A204.1 (cell line): ENCODE data around the gene MMADHC.

ENCODE experiments used
- FAIRE-seq: peaks from 2 replicates; lab custom pipeline; 2012; peaks lifted over from hg19 to GRCh38; lab: Jason Lieb, UNC

MMADHC gene

DNA sequence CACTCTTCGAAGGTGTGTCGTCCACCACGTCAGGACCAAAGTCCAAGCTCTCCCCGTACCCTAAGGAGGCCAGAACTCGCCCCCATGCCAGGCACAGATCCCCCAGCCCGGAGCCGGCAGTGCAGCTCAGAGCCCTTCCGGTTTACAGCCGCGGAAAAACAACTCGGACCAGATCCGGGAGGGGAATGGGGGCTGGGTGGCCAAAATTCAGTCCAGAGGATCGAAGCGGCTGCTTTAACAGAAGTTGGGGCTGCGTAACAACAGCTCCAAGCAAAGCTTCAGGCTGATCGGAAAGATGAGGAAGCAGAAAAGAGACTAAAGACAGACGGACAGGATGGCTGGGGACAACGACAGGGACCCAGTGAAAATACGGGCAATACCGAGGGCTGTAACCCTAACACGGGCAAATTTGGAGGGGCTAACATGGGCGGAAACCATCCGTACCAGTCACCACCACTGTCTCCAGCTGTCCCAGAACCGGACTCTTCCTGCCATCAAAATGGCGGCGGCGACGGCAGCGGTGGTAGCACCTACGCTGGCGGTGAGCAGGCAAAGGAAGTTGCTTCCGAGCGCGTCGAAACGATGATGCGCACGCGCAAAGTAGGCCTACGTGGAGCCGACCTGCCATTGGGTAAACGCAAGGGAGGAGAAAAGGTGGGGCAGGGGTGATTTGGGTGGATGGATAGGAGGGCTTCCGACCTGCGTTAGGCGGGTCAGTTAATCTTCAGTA is at the start of gene MMADHC:
MMADHC (minus strand) TSS at position 556 of the 730 bp plus-strand sequence. CDS start 678 bp downstream, outside the sequence.
- peak; percentile 93 for FAIRE-seq

DNA sequence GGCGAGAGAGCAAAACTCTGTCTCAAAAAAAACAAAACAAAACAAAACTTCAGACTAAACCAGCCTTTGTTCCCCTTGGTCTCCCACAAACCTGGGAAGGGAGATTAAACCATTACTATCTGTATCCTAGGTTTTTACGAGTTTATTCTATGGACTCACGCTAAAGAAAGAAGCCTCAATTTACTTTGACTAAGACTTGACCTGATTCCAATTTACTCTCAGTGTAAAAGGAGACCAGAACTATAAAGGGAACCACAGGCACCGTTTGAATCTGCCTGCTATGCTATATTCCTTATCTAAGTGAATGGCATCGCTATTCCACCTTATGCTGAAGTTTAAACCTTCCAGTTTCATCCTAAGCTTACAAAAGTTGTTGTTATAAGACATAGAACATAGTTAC is 46.5 kb upstream of the MMADHC start:
- no peak for FAIRE-seq

DNA sequence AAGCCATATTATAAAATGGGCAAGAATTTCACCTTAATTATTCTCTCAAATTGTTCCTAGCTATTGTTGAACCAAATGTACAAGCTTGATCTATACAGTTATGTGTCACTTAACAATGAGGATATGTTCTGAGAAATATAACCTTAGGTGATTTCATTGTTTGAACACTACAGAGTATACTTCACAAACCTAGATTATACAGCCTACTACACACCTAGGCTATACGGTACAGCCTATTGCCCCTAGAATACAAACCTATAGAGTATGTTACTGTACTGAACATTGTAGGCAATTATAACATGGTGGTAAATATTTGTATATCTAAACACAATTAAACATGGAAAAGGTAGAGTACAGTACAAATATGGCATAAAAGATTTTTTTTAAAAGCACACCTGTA is 42.9 kb upstream of the MMADHC start:
- FAIRE-seq = no peak

DNA sequence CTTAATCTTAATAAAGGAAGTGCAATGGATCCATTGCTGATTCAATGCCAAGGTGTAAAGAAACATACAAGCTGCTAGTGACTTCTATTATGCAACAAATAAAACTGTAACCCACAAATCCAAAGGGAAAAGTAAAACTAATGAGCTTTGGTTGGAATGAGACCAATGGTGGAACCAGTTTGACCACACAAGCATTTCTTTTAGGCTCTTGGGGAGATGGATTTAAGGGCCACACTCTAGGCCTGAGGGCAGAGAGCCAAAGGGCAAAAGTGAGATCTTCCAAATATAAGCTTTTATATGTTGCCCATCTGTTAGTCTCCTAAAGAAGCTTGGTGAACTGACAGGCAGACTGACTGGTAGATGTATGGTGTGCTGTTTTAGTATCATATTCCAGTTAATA is 41.5 kb upstream of the MMADHC start:
- no peak for FAIRE-seq

DNA sequence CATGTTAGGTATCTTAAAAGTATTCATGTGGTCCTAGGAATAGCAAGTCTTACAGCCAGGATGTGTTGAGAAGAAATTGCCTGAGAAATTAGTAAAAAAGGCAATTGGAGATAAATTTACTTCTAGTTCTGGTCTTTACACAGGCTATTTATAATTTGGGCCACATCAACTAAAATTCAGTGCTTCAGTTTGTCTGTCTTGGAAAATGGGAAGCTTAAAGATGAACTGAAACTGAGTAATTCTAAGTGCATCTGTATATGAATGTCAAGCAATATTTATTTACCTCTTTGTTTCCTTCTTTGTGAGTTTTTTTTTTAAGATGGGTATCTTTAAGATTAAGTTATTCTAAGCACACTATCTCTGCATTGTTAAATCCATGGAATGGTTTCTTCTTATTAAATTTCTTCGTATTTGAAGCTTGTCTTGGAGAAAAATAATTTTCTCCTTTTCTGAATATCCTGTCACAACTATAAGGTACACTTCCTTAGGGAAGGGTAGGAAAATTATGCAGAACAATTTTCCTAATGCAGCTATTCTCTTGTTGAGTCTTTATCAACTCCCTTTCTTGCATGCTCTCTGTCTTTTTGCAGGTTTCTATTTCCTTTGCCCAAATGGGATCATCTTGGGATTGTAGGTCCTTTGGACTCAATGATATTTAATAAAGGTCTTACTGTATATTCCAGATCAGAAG is 39.7 kb upstream of the MMADHC start:
- FAIRE-seq = no peak

DNA sequence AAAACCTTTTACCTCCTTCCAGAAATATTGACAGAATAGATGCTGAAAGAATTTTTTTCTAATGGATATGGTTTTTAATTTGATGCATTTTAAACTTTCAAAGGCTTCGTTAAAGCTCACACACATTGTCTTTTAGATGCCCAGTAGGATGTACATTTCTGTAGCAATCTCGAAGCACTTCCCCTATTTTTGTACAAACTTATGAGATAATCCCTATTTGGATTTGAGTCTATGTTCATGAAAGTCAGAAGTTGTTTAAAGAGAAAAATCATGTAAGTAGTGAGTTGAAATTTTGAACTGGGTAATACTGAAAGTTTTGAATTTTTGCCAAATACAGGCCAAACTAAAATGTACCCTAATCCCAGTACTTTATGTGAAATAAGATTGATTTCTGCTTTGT is 38.1 kb upstream of the MMADHC start:
- no peak for FAIRE-seq

DNA sequence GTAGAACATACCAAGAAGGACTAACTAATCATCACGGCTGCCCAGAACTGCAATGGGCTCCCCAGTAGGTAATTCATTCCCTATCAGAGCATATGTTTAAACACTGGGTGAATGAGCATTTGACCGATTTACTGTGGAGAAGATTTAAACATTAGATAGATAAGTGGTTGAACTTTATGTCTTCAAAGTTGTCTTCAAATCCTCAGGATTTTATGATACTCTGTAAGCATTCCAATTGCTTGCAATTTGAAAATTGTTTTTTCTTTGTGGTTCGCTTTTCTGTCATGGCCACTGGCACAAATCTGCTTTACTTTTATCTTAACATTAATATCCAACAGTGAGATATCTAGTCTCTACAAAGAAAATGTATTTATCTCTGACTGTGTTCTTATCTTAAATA is 37.7 kb upstream of the MMADHC start:
- no peak for FAIRE-seq

DNA sequence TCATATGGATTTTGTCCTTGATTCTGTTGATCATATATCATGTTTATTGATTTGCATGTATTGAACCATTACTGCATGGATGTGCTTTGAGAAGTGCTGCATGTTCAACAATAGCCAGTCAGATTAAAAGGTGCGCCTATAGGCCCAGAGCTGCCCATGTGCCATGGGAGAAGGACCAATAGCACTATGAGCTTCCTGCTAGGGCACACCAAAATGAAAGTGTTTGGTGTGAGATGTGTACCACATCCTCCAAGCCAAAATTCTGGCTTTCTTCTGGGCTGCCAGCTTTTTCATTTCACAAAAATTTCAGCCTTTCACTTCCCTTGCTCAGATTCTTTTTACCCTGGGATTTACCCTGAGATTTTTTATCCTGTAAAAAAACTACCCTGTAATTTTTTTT is 34.8 kb upstream of the MMADHC start:
- no peak for FAIRE-seq

DNA sequence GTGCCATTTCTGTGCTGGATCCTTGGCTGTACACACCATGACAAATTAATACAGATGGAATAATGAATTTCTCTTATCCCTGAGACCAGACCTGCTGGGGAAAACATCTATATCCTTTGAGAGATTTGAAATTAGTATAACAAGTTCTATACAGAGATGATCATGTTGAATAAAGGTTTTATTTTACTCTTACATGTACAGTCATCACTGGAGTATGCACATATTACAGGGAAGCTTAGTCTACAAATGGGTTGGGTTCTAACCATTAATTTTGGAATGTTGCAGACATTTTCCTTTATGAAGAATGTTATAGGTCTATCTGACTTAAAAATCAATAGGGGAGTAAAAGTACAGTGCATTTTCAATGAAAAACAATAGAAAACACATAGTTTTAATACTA is 29.9 kb upstream of the MMADHC start:
- no peak for FAIRE-seq

DNA sequence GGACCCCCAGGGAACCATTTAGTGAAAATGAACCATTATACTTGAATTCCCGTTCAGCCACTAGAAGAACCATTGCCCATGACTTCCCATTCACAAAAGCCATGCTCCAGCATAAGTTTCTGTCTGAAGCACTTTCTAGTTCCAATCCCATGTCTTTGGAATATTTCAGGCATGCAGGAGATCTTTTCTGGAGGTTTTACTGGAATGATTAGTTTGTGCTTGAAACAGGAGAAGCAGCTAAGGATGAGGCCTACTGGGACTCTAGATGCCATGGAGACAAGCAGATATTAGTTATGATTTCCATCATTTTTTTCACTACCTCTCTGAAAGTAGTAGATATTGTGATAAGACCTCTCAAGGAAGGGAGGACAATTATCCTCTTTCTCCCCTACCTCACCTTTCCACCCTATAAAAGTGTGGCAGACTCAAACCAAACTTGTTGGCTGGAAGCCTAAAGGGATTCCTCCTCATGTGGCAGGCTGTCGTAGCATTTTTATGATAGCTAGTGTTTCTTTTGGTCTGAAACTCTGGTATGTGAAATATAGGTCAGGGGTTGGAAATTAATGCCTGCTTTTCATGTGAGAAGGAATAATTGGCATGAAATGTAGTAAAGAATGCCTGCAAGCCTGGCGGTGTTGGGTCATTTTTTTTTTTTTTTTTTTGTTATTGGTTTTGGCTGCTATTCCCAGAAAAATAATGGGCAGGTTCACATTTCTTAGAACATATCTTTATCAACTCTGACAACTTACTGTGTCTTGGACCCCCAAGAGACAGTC is 29.3 kb upstream of the MMADHC start:
- no peak for FAIRE-seq

DNA sequence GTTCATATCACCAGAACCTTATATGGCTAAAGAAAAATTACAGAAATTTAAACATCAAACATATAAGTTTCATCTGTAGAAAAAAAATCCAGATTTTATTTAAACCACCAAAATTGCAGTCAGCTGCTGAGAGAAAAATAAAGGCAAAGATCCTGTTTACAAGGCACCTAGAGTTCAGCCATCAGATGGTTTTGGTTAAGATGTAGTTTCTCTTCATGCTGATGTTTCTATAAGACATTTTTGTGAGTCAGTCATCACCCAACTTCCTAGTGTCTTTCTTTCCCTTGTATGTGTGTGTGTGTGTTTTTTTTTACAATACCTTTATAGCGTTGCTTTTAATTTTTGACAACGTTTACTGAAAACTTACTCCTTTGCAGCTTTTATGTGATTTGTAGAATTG is 26.1 kb upstream of the MMADHC start:
- FAIRE-seq = no peak

DNA sequence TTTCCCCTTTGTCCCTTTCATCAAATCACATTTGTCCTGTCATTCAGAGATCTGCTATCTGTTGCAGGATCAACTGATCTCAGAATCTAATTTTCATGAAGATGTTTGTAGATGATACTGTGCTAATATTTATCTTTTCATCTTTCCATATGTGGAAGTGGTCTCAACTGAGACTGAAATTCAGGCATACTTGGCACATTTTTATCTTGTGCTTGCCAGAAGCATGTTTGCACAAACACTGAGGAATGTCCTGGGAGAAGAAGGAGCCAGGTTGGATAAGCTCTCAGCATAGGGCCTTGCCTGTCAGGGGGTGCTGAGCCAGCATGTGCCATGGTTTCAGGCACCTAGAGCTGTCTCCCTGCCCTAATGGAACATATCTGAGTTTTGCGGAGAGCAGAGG is 24.5 kb upstream of the MMADHC start:
- FAIRE-seq = no peak

DNA sequence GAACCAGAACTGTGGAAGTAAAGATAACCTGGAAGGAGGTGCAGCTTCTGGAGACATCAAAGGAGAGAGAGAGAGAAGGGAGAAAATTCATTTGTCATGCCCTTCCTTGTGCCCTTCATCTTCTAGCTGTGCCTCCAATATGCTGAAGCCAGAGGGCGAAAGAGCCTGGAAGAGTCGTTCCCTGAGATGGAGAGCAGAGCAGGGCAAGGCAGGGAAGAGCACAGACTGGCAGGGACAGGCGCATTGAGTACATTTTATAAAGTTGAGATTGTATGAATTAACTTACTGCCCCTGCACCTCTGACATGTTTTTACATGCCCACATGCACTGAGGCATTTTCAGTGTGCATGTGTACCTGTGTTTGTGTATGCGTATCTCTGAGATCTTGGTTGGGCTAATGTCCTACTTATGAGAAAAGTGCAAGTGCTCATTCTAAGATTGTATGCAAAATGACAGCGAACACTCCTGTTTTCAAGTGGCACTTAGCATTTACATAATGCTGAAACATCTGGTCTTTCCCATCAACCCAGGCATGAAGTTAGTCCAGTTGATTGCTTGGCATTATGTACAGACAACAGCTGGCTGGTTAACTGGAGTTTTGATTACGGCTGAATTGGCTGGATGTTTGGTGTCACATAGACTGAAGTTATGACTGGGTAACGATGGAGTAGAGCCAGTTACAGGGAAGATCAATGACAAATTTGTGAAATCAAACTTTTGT is 23.7 kb upstream of the MMADHC start:
- FAIRE-seq = no peak

DNA sequence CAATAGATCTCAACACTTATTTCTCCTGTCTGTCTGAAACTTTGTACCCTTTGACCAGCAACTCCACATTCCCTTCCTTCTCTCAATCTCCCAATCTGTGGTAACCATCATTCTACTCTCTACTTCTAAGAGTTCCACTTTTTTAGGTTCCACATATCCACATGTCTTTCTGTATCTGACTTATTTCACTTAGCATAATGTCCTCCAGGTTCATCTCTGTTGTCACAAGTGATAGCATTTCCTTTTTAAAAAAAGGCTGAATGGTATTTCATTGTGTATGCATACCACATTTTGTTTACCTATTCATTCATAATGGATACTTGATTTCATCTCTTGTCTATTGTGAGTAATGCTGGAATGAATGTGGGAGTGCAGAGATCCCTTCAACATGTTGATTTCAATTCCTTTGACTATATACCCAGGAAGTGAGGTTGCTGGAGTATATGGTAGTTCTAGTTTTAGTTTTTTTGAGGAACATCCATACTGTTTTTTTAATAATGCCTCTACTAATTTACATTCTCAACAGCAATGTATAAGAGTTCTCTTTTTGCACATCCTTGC is 18.8 kb upstream of the MMADHC start:
- FAIRE-seq = no peak

DNA sequence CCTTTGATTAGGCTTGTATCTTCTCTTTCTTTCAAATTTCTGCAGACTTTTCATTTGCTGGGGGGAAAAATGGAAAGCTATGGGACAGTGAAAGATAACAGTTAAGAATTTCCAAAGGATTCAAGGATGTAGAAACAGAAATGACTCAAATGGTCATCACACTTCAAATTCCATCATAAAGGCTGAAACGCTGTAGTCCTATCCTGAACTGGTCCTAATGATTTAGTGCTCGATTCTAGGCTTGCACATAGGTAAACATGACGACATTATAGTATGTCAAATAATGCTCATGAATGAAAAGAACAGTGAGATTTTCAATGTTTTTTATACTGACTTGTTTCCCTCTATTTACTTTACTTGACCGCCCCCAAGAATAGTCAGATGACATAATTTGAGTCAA is 15.7 kb upstream of the MMADHC start:
- no peak for FAIRE-seq

DNA sequence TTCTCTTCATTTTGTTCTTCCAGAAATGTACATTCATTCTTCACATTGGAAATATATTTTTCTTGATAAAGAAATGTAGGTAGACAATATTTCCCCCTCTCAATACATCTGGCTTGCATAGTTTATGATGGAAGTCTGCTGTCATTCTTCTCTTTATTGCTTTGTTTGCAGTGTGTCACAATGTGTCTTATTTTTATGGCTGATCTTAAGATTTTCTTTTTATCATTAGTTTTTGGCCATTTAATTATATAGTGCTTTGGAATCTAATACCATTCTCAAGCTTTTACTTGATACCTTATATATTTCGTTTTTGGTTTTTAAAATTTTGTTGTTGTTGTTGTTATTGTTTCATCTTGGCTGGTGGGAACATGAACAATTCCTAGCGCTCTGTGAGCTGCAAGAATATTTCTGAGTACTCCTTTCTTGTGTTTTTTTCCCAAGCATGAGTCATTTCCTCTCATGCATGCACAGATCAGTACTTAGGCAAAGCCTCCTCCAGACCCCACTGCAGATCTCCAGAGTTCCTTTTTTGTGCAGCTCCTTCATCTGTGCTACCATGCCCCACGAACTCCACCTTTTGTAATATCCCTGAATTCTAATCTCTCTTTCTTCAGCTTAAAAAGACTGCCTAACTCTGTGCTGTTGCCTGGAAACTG is 13.7 kb upstream of the MMADHC start:
- FAIRE-seq = no peak

DNA sequence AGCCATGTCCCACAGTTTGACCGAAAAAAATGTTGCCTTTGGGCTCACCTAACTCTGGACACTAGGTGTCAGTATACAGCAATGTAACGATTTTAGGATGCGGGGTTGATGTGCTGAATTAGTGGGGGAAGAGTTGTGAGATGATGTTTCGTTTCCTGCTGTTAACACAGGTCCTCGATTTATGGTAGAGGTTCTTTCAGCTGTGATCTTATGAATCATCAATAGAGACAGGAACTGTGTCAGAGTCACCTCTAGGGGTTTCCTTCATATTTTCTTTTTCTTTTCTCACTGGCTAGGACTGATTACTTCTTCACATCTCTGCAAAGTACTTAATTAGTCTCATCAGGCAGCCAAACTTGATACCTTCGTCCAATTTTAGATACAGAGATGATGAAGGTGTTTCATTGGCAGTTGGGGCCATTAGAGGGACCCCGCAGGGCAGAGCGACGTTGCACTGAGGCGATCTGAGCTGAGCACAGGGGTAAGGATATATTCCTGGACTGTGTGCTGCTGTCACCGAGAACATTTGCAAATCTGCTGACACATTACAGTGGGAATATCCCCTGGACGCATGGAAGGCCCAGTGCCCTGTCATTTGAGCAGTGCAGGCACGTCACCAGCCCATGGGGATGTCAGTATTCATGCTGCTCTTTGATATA is 10.2 kb upstream of the MMADHC start:
- peak; percentile 79 for FAIRE-seq

DNA sequence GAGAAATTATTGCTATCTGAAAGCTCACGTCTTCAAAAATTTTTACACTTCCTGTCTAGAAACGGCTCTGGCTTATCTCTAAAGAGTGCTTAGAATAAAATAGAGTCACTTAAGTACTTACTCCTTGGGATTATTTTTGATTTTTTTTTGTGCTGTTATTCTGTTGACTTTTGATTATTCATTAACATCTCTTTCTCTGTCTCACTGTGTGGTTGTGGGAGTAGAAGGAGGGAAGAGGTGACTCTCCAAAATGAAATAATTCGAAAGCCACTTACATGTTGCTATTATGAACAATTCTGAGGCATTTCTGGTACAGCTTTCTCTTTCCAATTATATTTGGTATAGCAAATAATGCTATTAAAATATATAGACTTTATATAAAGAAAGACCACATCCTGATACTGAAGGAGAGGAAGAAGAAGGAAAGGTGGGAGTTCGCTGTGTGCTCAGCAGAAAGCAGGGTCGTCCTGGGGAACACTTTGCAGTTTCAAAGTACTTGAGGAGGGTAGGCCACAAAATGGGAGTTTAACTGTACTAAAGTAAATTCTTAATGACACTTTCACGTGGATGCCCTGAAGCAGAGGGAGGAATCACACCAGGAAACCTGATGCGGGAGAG is 9.6 kb upstream of the MMADHC start:
- no peak for FAIRE-seq

DNA sequence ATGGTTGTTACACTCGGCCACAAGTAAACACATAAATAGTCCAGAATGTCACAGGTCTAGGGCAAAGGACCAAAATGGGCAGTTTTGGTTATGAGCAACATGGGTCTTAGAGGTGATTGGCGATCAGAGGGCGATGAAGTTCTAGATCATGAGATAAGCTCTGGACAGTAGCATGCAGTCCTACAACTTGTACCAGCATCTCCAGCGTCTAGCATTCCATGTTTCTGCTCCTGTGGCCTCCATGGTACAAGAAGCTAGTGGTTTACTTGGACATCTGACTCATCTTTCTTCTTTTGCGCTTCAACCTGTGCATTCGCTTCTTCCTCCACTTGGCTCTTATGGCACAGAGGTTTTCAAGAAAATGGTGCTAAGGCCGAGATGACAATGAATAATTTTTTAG is 8.9 kb upstream of the MMADHC start:
- FAIRE-seq = no peak

DNA sequence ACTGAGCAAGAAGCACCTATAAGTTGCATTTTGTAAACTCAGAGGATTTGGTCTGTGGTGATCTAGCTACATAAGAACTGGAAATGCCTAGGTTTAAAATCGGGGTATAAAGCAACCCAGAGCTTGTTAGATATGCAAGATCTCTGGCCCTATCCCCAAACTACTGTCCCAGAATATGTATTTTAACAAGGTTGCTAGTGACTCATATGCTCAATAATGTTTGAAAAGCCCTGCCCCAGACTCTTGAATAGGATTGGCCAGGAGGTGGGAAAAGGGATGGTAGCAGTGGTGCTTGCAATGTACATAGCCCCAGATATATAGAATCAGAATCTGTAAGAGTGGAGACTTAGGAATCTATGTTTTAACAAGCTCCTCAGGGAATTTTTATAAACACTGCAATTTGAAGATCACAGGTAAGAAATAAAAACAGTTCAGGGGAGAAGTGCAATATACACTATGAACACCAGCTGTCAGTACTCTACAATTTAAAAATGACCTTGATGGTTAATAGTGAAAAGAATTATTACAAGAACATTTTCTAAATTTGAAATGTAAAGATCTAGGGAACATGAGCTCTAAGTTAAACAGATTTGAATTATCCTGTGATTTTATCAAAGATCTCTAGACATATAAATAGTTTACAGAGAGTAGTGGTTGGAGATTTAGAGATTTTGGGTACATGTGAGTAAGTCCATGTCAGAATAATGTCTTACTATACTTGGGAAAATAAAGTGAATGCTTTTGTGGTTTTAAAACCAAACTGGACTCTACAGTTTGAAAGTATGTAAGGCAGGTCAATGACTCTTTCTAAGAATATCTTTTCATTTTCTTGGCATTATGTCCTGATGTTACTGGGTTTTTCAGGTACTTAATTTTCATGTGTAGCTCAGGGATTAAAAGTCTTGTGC is 7.7 kb upstream of the MMADHC start:
- peak; percentile 21 for FAIRE-seq
